ENCODE results near the gene PLB1. TPM values are rescaled to one million over a fixed set of nuclear protein-coding genes. Genes with fewer than 3 reads are reported as not detected.

The PLB1 gene
- total and polyA plus RNA-seq, 2 experiments from 2014 or later = 0.06 to 0.21 TPM

- H3K27ac Mint-ChIP-seq = no peak overlapping the region
- H3K27me3 ChIP-seq (ENCODE audit: insufficient read depth) = no peaks in the 10 kb centered on the region
- H3K79me2 ChIP-seq (replicated peaks; ENCODE audit: insufficient read depth) = no peaks in the 10 kb centered on the region
- TF ChIP-seq NANOG (IDR thresholded peaks at IDR 0.05; ENCODE audit: borderline replicate concordance) (no peak), ZNF114 (CRISPR knock-in tag; IDR thresholded peaks at IDR 0.05) (no peak), ZNF462 (CRISPR knock-in tag; IDR thresholded peaks at IDR 0.05) (no peak), CREB1 (CRISPR knock-in tag; IDR thresholded peaks at IDR 0.05; ENCODE audit: low read depth) (no peak), POLR2AphosphoS5 (IDR thresholded peaks at IDR 0.05; ENCODE audit: low read depth) (no peak), EZH2 (IDR thresholded peaks at IDR 0.05; ENCODE audit: low read depth, unreplicated experiment) (no peak), ZNF331 (CRISPR knock-in tag; IDR thresholded peaks at IDR 0.05; ENCODE audit: low read depth) (no peak), ETS1 (IDR thresholded peaks at IDR 0.05) (no peak), JUNB (IDR thresholded peaks at IDR 0.05; ENCODE audit: unreplicated experiment) (no peak), EZH2phosphoT487 (IDR thresholded peaks at IDR 0.05; ENCODE audit: unreplicated experiment) (no peak), STAT1 (IDR thresholded peaks at IDR 0.05; ENCODE audit: unreplicated experiment) (no peak)
- TF ChIP-seq, protein P1, sequence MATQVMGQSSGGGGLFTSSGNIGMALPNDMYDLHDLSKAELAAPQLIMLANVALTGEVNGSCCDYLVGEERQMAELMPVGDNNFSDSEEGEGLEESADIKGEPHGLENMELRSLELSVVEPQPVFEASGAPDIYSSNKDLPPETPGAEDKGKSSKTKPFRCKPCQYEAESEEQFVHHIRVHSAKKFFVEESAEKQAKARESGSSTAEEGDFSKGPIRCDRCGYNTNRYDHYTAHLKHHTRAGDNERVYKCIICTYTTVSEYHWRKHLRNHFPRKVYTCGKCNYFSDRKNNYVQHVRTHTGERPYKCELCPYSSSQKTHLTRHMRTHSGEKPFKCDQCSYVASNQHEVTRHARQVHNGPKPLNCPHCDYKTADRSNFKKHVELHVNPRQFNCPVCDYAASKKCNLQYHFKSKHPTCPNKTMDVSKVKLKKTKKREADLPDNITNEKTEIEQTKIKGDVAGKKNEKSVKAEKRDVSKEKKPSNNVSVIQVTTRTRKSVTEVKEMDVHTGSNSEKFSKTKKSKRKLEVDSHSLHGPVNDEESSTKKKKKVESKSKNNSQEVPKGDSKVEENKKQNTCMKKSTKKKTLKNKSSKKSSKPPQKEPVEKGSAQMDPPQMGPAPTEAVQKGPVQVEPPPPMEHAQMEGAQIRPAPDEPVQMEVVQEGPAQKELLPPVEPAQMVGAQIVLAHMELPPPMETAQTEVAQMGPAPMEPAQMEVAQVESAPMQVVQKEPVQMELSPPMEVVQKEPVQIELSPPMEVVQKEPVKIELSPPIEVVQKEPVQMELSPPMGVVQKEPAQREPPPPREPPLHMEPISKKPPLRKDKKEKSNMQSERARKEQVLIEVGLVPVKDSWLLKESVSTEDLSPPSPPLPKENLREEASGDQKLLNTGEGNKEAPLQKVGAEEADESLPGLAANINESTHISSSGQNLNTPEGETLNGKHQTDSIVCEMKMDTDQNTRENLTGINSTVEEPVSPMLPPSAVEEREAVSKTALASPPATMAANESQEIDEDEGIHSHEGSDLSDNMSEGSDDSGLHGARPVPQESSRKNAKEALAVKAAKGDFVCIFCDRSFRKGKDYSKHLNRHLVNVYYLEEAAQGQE (IDR thresholded peaks at IDR 0.05; ENCODE audit: unreplicated experiment) = no peak
- TF ChIP-seq, protein P2, sequence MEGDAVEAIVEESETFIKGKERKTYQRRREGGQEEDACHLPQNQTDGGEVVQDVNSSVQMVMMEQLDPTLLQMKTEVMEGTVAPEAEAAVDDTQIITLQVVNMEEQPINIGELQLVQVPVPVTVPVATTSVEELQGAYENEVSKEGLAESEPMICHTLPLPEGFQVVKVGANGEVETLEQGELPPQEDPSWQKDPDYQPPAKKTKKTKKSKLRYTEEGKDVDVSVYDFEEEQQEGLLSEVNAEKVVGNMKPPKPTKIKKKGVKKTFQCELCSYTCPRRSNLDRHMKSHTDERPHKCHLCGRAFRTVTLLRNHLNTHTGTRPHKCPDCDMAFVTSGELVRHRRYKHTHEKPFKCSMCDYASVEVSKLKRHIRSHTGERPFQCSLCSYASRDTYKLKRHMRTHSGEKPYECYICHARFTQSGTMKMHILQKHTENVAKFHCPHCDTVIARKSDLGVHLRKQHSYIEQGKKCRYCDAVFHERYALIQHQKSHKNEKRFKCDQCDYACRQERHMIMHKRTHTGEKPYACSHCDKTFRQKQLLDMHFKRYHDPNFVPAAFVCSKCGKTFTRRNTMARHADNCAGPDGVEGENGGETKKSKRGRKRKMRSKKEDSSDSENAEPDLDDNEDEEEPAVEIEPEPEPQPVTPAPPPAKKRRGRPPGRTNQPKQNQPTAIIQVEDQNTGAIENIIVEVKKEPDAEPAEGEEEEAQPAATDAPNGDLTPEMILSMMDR (conservative IDR thresholded peaks at IDR 0.05; ENCODE audit: low read depth in 2 of 2) = no peak
- ATAC-seq (no peak), DNase-seq (ENCODE audit: low spot score) (no peak)
- no peaks in the 10 kb centered on the region for H3K36me3 Mint-ChIP-seq (ENCODE audit: low read depth)
- H3K27ac ChIP-seq (ENCODE audit: low read depth) = no peak overlapping the region
- no peak overlapping the region for H3K4me3 ChIP-seq
- no peaks in the 10 kb centered on the region for H3K4me1 ChIP-seq (ENCODE audit: insufficient read depth)
- H3K9me2 ChIP-seq (ENCODE audit: insufficient read depth) = no peaks in the 10 kb centered on the region
- no peak overlapping the region for H3K4me3 Mint-ChIP-seq
- H2AFZ ChIP-seq = no peak overlapping the region
- H3K36me3 ChIP-seq (ENCODE audit: insufficient read depth) = no peaks in the 10 kb centered on the region
- no peaks in the 10 kb centered on the region for H3F3A ChIP-seq (replicated peaks; ENCODE audit: low read depth)
- no peaks in the 10 kb centered on the region for H3K4me1 Mint-ChIP-seq
- no peaks in the 10 kb centered on the region for H4K20me1 ChIP-seq (replicated peaks; ENCODE audit: insufficient read depth)
- no peaks in the 10 kb centered on the region for H3K9me3 Mint-ChIP-seq
- no peak overlapping the region for H3K4me2 ChIP-seq
- peaks cover 4% of the 10 kb centered on the region for H3K27me3 Mint-ChIP-seq (ENCODE audit: insufficient read depth, low read depth, poor library complexity)
These were observed 34.9 kb downstream of the PLB1 start for GRCh38 chr2:28530782-28531181.
